ENCODE results near the gene DAPL1. TPM values are rescaled to one million over a fixed set of nuclear protein-coding genes. Genes with fewer than 3 reads are reported as not detected.

The DAPL1 gene
- total RNA-seq, 2 experiments from 2014 or later = not detected

- DNase-seq (ENCODE audit: low spot score) = peak; percentile 20
- H4K20me1 ChIP-seq (ENCODE audit: insufficient read depth, low read length) = no peaks in the 10 kb centered on the region
- H3K4me1 ChIP-seq (ENCODE audit: insufficient read depth, low read length, poor library complexity, severe bottlenecking) = no peaks in the 10 kb centered on the region
- intact Hi-C loops (cut with micrococcal nuclease; ENCODE audit: unreplicated experiment) = no loop called here
- H3K4me3 ChIP-seq (ENCODE audit: low read depth, low read length, poor library complexity, severe bottlenecking) = no peak overlapping the region
- POLR2A ChIA-PET = no interaction called here
- CTCF ChIA-PET (ENCODE audit: unreplicated experiment) = no interaction called here
- no peak overlapping the region for H3K27ac ChIP-seq (ENCODE audit: low read depth, low read length, poor library complexity, severe bottlenecking)
- H3K9me3 ChIP-seq (ENCODE audit: low read length) = no peaks in the 10 kb centered on the region
- H3K9me2 ChIP-seq (ENCODE audit: insufficient read depth, low read length) = no peaks in the 10 kb centered on the region
- H3K79me2 ChIP-seq (ENCODE audit: insufficient read depth, low read depth, low read length) = no peaks in the 10 kb centered on the region
- no peaks in the 10 kb centered on the region for H3K36me3 ChIP-seq (ENCODE audit: insufficient read depth, low read length)
- TF ChIP-seq EZH2phosphoT487 (IDR thresholded peaks at IDR 0.05; ENCODE audit: borderline replicate concordance, low read depth, low read length) (no peak), CTCF (conservative IDR thresholded peaks at IDR 0.05; ENCODE audit: low read length) (no peak)
- H3K4me2 ChIP-seq (ENCODE audit: low read length) = peak overlapping the region; percentile 22; the same call in 1 of the 2 replicates
- no peak overlapping the region for H2AFZ ChIP-seq (ENCODE audit: low read length)
- BruUV-seq (replicated peaks) = no TSS peak
Measured at GRCh38 chr2:158783923-158784322, 11.2 kb upstream of the DAPL1 start.

- Histone ChIP-seq H3K4me1 (ENCODE audit: insufficient read depth, low read length, poor library complexity, severe bottlenecking) (no peaks in the 10 kb centered on the region), H3K79me2 (ENCODE audit: insufficient read depth, low read depth, low read length) (no peaks in the 10 kb centered on the region), H3K9me3 (ENCODE audit: low read length) (no peaks in the 10 kb centered on the region), H3K9me2 (ENCODE audit: insufficient read depth, low read length) (no peaks in the 10 kb centered on the region), H2AFZ (ENCODE audit: low read length) (no peak overlapping the region), H3K36me3 (ENCODE audit: insufficient read depth, low read length) (no peaks in the 10 kb centered on the region), H3K27ac (ENCODE audit: low read depth, low read length, poor library complexity, severe bottlenecking) (no peak overlapping the region), H3K4me2 (ENCODE audit: low read length) (no peak overlapping the region), H4K20me1 (ENCODE audit: insufficient read depth, low read length) (no peaks in the 10 kb centered on the region), H3K4me3 (ENCODE audit: low read depth, low read length, poor library complexity, severe bottlenecking) (no peak overlapping the region)
- BruUV-seq (replicated peaks) = no TSS peak
- no peak for DNase-seq (ENCODE audit: low spot score)
- ChIA-PET POLR2A (interaction anchor here (0.5 kb wide), 1 partner anchor 13 kb away, joined by 3 read pairs; no protein-coding TSS in a partner anchor), CTCF (ENCODE audit: unreplicated experiment) (no interaction called here)
- TF ChIP-seq EZH2phosphoT487 (IDR thresholded peaks at IDR 0.05; ENCODE audit: borderline replicate concordance, low read depth, low read length) (no peak), CTCF (conservative IDR thresholded peaks at IDR 0.05; ENCODE audit: low read length) (no peak)
- intact Hi-C loops (cut with micrococcal nuclease; ENCODE audit: unreplicated experiment) = no loop called here
Measured at GRCh38 chr2:158786897-158787296, 8.2 kb upstream of the DAPL1 start.

GRCh38 chr2:158788951-158789350 is 6.2 kb upstream of the DAPL1 start:
- TF ChIP-seq EZH2phosphoT487 (IDR thresholded peaks at IDR 0.05; ENCODE audit: borderline replicate concordance, low read depth, low read length) = no peak
- TF ChIP-seq CTCF (conservative IDR thresholded peaks at IDR 0.05; ENCODE audit: low read length) = no peak
- ChIA-PET CTCF (ENCODE audit: unreplicated experiment) (no interaction called here), POLR2A (no interaction called here)
- Histone ChIP-seq H3K27ac (ENCODE audit: low read depth, low read length, poor library complexity, severe bottlenecking) (no peak overlapping the region), H3K79me2 (ENCODE audit: insufficient read depth, low read depth, low read length) (no peaks in the 10 kb centered on the region), H3K4me2 (ENCODE audit: low read length) (no peak overlapping the region), H2AFZ (ENCODE audit: low read length) (no peak overlapping the region), H3K4me1 (ENCODE audit: insufficient read depth, low read length, poor library complexity, severe bottlenecking) (no peaks in the 10 kb centered on the region), H3K4me3 (ENCODE audit: low read depth, low read length, poor library complexity, severe bottlenecking) (no peak overlapping the region), H3K9me2 (ENCODE audit: insufficient read depth, low read length) (no peaks in the 10 kb centered on the region), H3K9me3 (ENCODE audit: low read length) (no peaks in the 10 kb centered on the region), H3K36me3 (ENCODE audit: insufficient read depth, low read length) (no peaks in the 10 kb centered on the region), H4K20me1 (ENCODE audit: insufficient read depth, low read length) (no peaks in the 10 kb centered on the region)
- intact Hi-C loops (cut with micrococcal nuclease; ENCODE audit: unreplicated experiment) = no loop called here
- DNase-seq (ENCODE audit: low spot score) = no peak
- no TSS peak for BruUV-seq (replicated peaks)
